ENCODE data around the gene IFNG.

IFNG gene

GRCh38 chr12:68115281-68115680 is 44.3 kb downstream of the IFNG start:
- no peak for DNase-seq (ENCODE audit: low read depth)

DNA sequence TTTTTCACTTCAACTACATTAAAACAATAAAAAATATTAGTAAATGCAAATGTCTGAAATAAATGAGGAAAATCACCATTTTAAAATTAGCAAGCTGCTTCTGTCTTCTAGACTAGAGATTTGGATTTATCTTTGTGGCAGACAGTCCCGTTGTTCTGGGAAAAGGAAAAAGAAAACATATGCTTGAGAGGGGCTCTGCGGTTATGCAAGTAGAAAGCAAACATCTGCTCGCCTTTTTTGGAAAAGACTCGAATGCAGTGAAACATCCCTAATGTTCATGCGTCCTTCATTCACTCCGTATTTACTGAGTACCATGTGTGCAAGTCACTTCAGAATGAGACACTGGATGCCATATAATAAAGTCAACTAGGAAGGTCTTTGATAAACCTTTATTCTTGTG is 44.9 kb downstream of the IFNG start:
- no peak for DNase-seq (ENCODE audit: low read depth)

DNA sequence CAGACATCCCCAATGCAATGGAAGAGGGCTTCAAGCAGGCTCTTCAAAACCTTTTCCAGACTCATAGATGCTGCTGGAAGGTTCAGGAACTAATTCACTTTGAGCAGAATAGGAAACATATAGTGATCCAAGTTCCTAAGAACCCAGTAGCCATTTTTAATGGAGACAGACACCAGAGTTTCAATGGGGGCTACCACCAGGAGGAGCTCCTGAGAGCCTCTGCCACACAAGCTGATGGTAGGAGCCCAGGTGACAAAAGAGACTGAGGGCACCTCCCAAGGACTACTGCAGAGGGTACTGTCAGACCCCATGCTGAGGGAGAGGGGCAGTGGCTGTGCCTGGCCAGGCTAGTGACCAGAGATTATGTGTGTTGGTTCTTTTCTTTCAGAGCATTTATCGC is 45.9 kb downstream of the IFNG start:
- DNase-seq (ENCODE audit: low read depth), result peak; percentile 9

DNA sequence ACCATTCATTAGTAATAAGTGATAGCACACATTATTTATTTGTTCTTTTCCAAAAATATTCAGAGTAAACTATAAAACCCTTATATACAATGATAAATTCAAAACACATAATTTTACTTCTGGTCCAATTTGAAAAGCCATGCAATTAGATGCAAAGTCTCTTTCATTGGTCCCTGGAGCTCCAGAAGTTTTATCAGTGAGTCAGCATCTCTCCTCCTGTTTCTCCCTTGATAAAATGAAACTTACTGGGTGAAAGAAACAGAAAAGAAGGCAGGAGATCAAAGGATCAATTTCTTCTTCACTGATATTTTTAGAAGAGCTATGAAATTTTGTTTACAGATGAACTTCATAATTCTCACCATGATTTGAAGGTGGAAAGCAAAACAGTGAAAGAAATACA is 47.5 kb downstream of the IFNG start:
- DNase-seq (ENCODE audit: low read depth), result no peak

DNA sequence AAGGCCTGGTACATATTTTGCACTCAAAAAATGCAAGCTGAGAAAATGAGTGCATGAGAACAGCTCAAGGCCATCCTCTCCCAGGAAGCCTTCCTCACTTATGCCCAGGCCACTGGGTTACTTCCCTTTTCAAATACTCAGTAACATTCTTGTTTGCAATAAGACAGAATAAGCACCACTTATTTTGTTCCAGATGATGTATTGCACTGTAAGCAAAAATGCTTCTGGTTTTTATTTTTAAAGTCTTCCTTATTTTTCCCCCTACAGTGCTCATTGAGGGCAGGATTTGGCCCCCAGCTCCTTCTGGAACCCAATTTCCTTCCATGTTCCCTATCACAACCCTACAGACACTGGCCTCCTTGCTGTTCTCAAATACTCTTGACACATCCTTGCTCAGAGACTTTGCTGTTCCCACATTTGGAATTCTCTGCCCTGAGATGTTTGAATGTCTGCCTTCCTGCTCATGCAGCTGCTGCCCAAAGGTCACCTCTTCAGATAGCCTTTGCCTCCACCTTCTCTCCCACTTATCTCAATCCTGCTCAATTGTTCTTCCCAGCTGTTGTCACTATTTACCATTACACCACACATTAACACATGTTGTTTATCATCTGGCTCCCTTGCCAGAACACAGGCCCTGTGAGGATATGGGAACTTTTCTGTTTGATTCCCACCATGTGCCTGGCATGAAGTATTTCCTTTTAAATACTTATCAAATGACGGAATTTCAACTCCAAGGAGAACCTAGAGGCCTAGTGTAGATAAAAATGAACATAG is 49.9 kb downstream of the IFNG start:
- no peak for DNase-seq (ENCODE audit: low read depth)

DNA sequence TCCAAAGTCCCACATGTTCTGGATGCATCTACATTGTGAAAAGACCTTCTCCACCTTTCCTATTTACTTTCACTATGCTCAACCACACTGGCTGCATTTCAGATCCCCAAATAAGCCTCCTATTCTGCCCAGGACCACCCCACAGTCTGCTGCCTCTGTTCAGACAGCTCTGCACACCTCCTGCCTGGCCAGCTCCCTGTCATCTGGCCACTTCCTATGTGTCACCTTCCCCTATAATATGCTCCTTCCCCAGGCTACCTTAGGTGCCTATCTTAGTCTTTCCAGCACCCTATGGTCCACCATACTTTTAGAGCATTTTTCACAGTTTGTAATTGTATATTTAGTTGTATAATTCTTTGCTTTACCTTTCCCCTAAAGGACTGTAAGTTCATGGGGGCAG is 50.5 kb downstream of the IFNG start:
- no peak for DNase-seq (ENCODE audit: low read depth)

GRCh38 chr12:68106660-68107059 is 52.9 kb downstream of the IFNG start:
- DNase-seq (ENCODE audit: low read depth), result no peak

DNA sequence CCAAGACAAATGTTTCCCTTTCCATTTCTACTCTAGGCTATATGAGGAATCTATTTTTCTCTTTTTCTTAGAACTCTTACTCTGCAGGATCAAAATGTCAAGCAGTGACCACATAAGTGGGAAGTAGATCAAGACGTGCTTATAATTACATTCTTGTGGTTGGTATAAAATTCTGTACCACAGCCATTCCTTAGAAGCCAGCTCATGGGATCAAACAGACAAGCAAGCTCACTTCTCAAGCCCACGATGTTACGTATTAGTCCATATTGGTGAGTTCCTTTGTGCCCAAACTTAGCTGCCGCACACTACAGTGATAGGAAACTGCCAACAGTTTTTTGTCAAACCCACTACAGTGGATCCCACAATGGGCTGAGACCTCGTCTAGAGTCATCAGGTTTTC is 53.4 kb downstream of the IFNG start:
- DNase-seq (ENCODE audit: low read depth), result no peak
